Activated CD4-positive, alpha-beta T cell treated with anti-CD3 and anti-CD28 coated beads for 4 hours (primary cell): ENCODE results near the gene GATC.

Experiments used
- DNase-seq, 2 donors: peaks; one replicate each; pipeline ENCODE4 v3.0.0-alpha.2; 2020

Gene GATC, protein sequence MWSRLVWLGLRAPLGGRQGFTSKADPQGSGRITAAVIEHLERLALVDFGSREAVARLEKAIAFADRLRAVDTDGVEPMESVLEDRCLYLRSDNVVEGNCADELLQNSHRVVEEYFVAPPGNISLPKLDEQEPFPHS

DNA sequence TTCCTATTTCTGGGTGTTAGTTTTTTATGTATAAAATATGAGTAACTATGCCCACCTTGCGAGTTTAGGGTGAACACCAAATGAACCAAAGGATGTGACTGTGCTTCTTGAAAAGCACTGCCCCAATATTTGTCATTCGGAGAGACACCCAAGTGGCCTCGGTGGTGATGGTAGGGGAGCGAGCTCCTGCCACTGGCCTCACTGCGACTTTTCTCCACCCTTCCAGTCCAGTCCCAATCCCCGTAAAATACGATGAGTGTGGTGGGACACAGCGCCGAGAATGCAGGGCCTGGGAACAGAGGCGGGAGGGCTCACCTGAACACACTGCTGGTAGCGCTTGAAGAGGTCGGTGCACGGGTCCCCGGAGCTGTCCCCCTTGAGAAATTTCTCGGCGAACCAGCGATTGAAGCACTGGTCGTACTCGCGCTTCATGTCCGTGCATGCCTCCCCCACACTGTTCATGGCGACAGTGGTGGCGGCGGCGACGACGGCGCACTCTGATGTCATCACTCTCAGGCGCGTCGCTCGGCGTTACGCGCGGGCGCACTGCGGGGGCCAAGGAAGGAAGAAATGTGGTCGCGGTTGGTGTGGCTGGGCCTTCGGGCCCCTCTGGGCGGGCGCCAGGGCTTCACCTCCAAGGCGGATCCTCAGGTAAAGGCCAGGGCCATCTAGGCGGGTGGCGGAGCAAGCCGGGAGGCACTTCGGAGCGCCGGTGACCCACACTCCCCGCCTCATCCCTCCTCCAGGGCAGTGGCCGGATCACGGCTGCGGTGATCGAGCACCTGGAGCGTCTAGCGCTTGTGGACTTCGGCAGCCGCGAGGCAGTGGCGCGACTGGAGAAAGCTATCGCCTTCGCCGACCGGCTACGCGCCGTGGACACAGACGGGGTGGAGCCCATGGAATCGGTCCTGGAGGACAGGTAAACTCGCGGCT lies at the start of gene GATC, which contains the start of gene TRIAP1:
GATC (plus strand) TSS at position 534 of the 933 bp plus-strand sequence; CDS start at position 571, 37 bp downstream.
TRIAP1 (minus strand) TSS at position 474 of the 933 bp plus-strand sequence; CDS start at position 462, 12 bp downstream.
- peak; percentile 77 to 86 for DNase-seq

DNA sequence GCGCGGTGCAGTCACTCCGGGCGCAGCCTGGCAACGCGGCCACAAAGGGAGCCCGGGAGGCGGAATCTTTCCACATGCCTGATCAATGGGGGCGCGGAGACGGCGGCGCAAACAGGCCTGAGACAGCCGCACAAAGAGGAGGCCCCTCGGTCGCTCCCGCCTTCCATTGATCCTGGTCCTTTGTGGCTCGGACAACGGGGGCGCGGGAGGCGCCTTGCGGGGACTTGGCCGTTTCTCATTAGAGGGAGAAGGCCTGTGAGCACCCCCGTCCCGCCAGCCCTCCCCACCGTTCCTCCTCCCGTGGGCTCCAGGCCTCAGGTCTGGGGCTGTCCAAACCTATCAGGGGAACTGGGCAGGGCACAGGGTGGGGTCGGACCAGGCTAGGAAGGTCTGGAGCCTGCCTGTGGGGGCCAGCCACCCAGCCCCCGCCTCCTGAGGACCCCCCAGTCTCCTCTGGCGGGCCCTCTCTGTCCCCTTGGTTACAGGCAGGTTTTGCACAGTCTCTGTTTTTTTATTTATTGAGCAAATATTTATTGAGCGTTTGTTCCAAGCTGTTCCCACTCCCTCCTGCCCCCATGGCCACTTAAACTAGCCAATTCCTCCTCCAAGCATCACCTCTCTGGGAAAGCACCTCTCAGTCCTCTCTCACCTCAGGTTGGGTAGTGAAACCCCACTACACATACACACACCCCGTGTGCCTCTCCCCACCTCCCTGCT lies 48.3 kb upstream of the GATC start:
- no peak for DNase-seq

DNA sequence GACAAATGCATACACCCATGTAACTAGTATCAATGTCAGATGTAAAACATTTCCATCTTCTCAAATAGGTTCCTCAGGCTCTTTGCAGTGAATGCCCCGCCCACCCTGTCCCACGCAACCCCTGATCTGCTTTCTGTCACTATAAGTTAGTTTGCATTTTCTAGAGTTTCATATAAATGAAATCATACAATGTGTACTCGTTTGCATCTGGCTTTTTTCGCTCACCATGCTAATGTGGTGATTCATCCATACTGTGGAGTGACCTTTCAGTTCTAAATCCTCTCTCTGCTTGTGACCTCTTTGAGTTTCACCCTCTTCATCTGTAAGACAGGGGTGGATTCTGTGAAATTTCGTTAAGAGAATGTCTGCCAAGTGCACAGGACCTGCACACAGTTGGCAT lies 46.7 kb upstream of the GATC start:
- no peak for DNase-seq

- no peak for DNase-seq
These were observed 44.0 kb upstream of the GATC start for GRCh38 chr12:120402217-120402616.

DNA sequence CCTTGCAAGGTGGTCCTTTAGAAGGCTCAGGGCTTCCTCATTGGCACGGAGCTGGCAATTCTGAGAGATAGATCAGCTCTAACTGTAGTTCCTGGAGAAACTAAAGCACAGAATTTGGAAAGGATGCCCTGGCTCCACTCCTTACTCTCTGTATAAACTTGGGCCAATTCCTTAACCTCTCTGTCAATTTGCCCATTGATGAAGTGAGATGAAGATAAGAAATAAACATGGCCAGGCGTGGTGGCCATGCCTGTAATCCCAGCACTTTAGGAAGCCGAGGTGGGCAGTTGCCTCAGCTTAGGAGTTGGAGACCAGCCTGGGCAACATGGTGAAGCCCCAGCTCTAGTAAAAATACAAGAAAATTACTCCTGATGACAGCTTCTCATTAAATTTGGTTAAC lies 42.4 kb upstream of the GATC start:
- DNase-seq = no peak

GRCh38 chr12:120404271-120404670 lies 42.0 kb upstream of the GATC start:
- DNase-seq = no peak

DNA sequence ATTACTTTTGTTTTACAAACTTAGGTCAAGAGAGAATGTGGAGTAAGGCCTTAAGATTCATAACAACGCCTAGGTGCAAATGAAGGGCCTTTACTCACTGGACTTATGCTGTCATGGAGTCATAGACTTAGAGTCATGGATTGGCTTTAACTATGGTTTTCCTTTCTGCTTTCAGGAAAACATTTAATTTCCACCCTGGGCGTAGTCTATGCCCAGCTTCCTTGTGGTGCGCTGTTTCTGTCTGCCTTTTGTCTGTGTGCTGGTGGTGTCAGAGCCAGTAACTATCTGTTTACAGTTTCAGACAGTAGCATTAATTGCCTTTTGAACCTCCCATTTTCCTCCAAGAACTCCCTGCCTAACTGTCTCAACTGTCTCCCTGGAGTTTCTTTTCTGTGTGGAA lies 40.2 kb upstream of the GATC start:
- no peak for DNase-seq

DNA sequence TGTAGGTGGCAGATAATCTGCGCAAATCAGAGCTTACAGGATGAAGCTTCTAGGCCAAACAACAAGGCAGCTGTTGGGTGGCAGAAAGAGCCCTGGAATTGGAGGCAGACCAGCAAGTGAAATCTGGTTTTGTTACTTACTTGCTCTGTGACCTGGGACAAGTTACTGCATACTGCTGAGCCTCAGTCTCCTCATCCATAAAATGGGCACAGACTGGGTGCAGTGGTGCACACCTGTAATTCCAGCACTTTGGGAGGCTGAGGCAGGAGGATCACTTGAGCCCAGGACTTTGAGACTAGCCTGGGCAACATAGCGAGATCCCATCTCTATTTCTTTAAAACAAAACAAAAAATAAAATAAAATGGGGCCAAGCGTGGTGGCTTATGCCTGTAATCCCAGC lies 39.7 kb upstream of the GATC start:
- DNase-seq = no peak

DNA sequence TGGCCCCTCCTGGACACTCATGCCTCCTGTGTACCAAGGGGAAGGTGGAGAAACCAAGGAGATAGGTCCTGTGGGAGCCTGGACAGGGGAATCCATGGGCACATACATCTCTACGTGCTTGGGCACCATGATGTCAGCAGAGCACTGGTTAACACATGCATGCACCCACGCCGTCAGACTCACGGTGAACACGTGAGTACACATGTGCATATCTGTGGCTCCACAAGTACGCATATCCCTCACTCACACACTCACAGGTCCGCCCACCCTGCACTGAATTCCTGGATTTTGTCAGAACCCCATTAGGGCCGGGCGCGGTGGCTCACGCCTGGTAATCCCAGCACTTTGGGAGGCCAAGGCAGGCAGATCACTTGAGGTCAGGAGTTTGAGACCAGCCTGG lies 37.5 kb upstream of the GATC start:
- DNase-seq = no peak

DNA sequence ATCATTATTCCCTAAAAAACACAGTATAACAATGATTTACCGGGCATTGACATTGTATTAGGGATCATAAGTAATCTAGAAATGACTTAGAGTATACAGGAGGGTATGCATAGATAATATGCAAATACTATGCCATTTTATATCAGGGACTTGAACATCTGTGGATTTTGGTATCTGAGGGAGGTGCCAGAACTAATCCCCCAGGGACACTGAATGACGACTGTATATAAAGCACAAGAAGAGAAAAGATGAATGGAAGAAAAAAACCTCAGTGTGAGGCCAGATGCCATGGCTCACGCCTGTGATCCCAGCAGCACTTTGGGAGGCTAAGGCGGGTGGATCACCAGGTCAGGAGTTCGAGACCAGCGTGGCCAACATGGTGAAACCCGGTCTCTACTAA lies 33.8 kb upstream of the GATC start:
- DNase-seq = no peak

DNA sequence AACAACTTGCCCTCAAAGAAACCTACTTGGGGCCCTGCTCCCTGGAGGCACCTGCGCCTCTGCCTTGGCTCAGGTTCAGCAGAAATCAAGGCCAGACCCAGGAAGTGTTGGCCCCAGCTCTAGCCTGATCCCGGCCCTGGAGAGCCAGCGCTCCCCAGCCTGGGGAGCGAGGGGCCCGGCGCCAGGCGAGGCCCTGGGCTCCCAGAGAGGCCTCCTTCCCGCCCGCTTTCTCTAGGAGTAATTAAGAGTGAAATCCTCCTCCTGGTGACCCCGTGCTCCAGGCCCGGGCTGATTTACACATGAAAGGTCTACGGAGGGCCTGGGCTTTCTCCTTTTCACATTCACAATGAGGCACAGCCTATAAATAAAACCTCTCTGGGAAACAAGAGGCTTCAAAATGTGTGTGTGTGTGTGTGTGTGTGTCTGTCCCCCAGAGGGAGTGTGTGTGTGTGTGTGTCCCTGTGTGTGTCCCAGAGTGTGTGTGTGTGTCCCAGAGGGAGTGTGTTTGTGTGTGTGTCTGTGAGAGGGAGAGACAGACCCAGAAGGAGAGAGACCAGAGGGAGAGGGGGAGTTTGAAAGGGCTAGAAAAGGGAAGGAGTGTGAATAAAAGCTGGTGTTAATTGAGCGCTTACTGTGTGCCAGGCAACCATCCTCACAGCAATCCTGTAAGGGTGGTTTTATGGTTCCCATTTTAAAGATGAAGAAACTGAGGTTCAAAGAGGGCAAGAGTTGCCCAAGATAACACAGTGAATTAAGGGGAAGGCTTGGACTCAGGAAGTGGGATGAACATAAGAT lies 32.1 kb upstream of the GATC start:
- no peak for DNase-seq

GRCh38 chr12:120416490-120417216 lies 29.6 kb upstream of the GATC start:
- no peak for DNase-seq

DNA sequence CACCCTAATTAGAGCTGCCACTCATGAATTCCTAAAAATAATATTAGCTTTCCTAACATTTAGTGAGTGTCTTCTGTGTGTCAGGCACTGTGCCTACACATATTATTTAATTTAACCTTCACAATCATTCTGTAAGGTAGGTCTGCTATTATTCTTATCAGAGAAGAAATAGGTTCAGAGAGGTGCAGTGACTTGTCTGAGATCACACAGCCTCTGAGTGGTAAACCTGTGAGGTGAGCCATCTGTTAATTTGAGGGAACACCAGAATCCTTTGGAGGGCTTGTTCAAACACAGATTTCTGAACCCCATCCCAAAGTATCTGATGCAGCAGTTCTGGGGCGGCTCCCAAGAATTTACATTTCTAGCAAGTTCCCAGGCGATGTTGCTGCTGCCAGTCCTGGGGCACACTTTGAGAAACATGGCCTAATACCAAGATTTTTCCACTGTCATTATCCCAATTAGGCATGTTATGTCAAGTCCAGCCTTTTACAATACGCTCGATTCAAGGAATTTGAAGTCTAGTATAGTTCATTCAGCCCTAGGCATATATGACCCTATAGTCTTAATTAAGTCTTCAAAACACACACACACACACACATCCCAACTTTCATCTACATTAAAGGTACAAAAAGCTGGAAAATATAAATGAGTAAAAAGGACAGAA lies 28.2 kb upstream of the GATC start:
- no peak for DNase-seq

GRCh38 chr12:120421701-120422100 lies 24.5 kb upstream of the GATC start:
- DNase-seq = no peak

GRCh38 chr12:120422892-120423456 lies 23.3 kb upstream of the GATC start:
- no peak for DNase-seq

DNA sequence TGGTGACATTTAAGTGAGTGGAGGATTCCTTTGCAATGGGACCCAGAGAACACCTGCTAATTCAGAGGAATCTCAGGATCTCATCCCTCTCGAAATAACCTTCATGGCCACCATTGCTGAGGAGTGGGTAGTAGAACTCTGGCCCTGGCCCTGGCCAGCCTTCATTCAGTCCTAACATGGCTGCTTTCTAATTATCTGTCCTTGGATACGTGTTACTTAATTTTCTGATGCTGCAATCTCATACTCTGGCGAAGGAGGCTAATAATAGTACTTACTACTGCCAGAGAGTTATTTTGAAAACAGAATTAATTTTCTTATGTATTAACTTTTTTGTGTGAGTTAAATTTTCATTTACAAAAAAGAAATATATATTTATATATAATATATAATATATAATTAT lies 20.4 kb upstream of the GATC start:
- DNase-seq = no peak

DNA sequence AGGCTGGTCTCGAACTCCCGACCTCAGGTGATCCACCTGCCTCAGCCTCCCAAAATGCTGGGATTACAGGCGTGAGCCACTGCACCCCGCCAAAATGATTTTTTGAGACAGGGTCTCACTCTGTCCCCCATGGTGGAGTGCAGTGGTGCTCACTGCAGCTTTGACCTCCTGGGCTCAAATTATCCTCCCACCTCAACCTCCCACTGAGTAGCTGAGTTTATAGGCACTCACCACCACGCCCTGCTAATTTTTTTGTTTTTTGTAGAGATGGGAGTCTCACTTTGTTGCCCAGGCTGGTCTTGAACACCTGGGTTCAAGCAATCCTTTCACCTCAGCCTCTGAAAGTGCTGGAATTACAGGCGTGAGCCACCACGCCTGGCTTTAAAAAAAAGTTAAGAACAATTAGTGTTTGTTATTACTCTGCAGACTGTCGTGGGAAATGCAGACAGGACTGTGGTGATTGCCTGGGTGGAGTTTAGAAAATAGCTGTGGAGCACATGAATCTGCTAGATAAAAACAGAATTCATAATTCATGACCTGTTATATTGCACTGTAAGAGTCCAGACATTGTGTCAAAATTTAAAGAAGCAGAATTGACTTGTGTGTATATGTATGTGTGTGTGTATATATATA lies 17.5 kb upstream of the GATC start:
- no peak for DNase-seq

- no peak for DNase-seq
These were observed 16.9 kb upstream of the GATC start for GRCh38 chr12:120429368-120429767.

GRCh38 chr12:120432772-120433525 lies 13.3 kb upstream of the GATC start:
- no peak for DNase-seq
